WTC11 (cell line): Measurements from ENCODE around the gene MAST4. TPM values are rescaled to one million over a fixed set of nuclear protein-coding genes. Genes with fewer than 3 reads are reported as not detected.

ENCODE experiments used
- ATAC-seq: fragments of 200-7000 bp; cut with Tn5 transposase; 2 replicates; pipeline ENCODE4 v1.10.0; 2021; ENCODE audit warnings: mild to moderate bottlenecking, moderate library complexity
- CTCF ChIA-PET: fragments of 300-600 bp; sonication (Branson Sonifier 250); formaldehyde crosslinking; loops from one replicate; lab custom pipeline; 2021; ENCODE audit warnings: antibody characterized with exemption; lab: Charles Lee
- POLR2A ChIA-PET: fragments of 350-600 bp; sonication (Branson Sonifier 250); formaldehyde crosslinking; loops from one replicate; lab custom pipeline; 2021; ENCODE audit warnings: antibody characterized with exemption; lab: Charles Lee
- DNase-seq: peaks from one replicate; pipeline ENCODE4 v3.0.0; 2021; ENCODE audit warnings: low spot score
- H3K27ac Mint-ChIP-seq: 2 replicates; pipeline ENCODE4 v1.8.0; 2021; ENCODE audit warnings: mixed read lengths
- H3K27me3 Mint-ChIP-seq: 2 replicates; pipeline ENCODE4 v1.8.0; 2021; ENCODE audit warnings: low read depth, mild to moderate bottlenecking, moderate library complexity, mixed read lengths
- H3K36me3 Mint-ChIP-seq: 2 replicates; pipeline ENCODE4 v1.8.0; 2021; ENCODE audit warnings: mixed read lengths
- H3K4me1 Mint-ChIP-seq: 2 replicates; pipeline ENCODE4 v1.8.0; 2022; ENCODE audit warnings: mixed read lengths
- H3K4me3 Mint-ChIP-seq: 2 replicates; pipeline ENCODE4 v1.8.0; 2021; ENCODE audit warnings: mild to moderate bottlenecking, moderate library complexity, mixed read lengths
- H3K9me3 Mint-ChIP-seq: 2 replicates; pipeline ENCODE4 v1.8.0; 2021; ENCODE audit warnings: mixed read lengths
- CREB1 ChIP-seq: sonication (generic); formaldehyde crosslinking; IDR thresholded peaks from 2 replicates; pipeline ENCODE4 v1.8.0; 2023; ENCODE audit warnings: mild to moderate bottlenecking, missing genetic modification reagents
- ELF4 ChIP-seq: sonication (generic); formaldehyde crosslinking; IDR thresholded peaks from 2 replicates; pipeline ENCODE4 v1.8.1; 2022; ENCODE audit warnings: low read depth, mild to moderate bottlenecking, moderate library complexity, missing genetic modification reagents
- ETV6 ChIP-seq: sonication (generic); formaldehyde crosslinking; IDR thresholded peaks from 2 replicates; pipeline ENCODE4 v1.8.1; 2022; ENCODE audit warnings: mild to moderate bottlenecking, missing genetic modification reagents
- FOXP1 ChIP-seq: sonication (generic); formaldehyde crosslinking; IDR thresholded peaks from 2 replicates; pipeline ENCODE4 v1.8.0; 2022; ENCODE audit warnings: missing genetic modification reagents, mild to moderate bottlenecking, moderate library complexity, borderline replicate concordance
- GTF2I ChIP-seq: fragments of 250-450 bp; sonication (Bioruptor Pico); conservative IDR thresholded peaks from 2 replicates; pipeline ENCODE4 v1.4.0; 2021; ENCODE audit warnings: mild to moderate bottlenecking
- HMGA2 ChIP-seq: fragments of 250-450 bp; sonication (Bioruptor Pico); IDR thresholded peaks from 2 replicates; pipeline ENCODE4 v1.4.0; 2021; ENCODE audit warnings: mild to moderate bottlenecking, moderate library complexity
- KAT7 ChIP-seq: sonication (generic); formaldehyde crosslinking; IDR thresholded peaks from 2 replicates; pipeline ENCODE4 v1.8.1; 2023; ENCODE audit warnings: missing genetic modification reagents, mild to moderate bottlenecking, borderline replicate concordance
- SMAD3 ChIP-seq: sonication (generic); formaldehyde crosslinking; IDR thresholded peaks from 2 replicates; pipeline ENCODE4 v1.8.0; 2022; ENCODE audit warnings: missing genetic modification reagents, mild to moderate bottlenecking, borderline replicate concordance
- SP1 ChIP-seq: sonication (generic); formaldehyde crosslinking; conservative IDR thresholded peaks from 2 replicates; pipeline ENCODE4 v1.8.1; 2022; ENCODE audit warnings: missing genetic modification reagents
- ZNF317 ChIP-seq: sonication (generic); formaldehyde crosslinking; IDR thresholded peaks from 2 replicates; pipeline ENCODE4 v1.8.1; 2023; ENCODE audit warnings: low read depth, mild to moderate bottlenecking, moderate library complexity, missing genetic modification reagents, borderline replicate concordance
- ZNF416 ChIP-seq: fragments of 250-450 bp; sonication (Bioruptor Pico); IDR thresholded peaks from 2 replicates; pipeline ENCODE4 v1.9.0; 2021; ENCODE audit warnings: mild to moderate bottlenecking, inconsistent platforms
- ZNF671 ChIP-seq: fragments of 250-450 bp; sonication (Bioruptor Pico); IDR thresholded peaks from 2 replicates; pipeline ENCODE4 v1.8.0; 2021; ENCODE audit warnings: mild to moderate bottlenecking
- total RNA-seq: library from RNA; stranded (reverse); gene quantifications from 3 replicates; pipeline ENCODE4 v1.2.3, GENCODE V29; 2021
- TF ChIP-seq, protein P1 (sequence below): fragments of 250-450 bp; sonication (Bioruptor Pico); IDR thresholded peaks from 2 replicates; pipeline ENCODE4 v1.9.0; 2021; ENCODE audit warnings: mild to moderate bottlenecking, borderline replicate concordance
- TF ChIP-seq, protein P2 (sequence below): sonication (generic); formaldehyde crosslinking; IDR thresholded peaks from 2 replicates; pipeline ENCODE4 v1.8.1; 2022; ENCODE audit warnings: mild to moderate bottlenecking, missing genetic modification reagents, moderate library complexity, borderline replicate concordance
- TF ChIP-seq, protein P3 (sequence below): fragments of 250-450 bp; sonication (Bioruptor Pico); IDR thresholded peaks from 2 replicates; pipeline ENCODE4 v1.9.0; 2021; ENCODE audit warnings: mild to moderate bottlenecking
- TF ChIP-seq, protein P4 (sequence below): sonication (generic); formaldehyde crosslinking; IDR thresholded peaks from 2 replicates; pipeline ENCODE4 v1.8.0; 2023; ENCODE audit warnings: missing genetic modification reagents

MAST4 gene
- total RNA-seq, 1 experiment from 2014 or later, result 8.0 TPM

DNA sequence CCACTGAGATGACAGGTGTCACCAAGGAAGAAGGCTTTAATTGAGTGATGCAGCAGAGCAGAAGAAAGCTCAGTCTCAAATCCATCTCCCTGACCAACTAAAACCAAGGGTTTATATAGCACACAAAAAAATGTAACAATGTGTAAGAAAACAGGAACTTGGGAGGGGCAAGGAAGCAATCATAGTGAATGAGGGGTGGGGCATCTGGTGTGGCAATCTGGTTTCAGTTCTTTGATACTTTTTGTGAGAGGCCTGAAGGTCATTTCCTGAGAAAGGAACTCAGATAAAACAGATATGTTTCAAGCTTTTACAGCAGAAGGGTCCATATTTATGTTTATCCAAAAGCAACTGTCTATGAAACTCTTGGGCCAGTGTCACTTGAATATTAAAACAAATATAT lies 580.7 kb downstream of the MAST4 start (continued):
- TF ChIP-seq, protein P1, sequence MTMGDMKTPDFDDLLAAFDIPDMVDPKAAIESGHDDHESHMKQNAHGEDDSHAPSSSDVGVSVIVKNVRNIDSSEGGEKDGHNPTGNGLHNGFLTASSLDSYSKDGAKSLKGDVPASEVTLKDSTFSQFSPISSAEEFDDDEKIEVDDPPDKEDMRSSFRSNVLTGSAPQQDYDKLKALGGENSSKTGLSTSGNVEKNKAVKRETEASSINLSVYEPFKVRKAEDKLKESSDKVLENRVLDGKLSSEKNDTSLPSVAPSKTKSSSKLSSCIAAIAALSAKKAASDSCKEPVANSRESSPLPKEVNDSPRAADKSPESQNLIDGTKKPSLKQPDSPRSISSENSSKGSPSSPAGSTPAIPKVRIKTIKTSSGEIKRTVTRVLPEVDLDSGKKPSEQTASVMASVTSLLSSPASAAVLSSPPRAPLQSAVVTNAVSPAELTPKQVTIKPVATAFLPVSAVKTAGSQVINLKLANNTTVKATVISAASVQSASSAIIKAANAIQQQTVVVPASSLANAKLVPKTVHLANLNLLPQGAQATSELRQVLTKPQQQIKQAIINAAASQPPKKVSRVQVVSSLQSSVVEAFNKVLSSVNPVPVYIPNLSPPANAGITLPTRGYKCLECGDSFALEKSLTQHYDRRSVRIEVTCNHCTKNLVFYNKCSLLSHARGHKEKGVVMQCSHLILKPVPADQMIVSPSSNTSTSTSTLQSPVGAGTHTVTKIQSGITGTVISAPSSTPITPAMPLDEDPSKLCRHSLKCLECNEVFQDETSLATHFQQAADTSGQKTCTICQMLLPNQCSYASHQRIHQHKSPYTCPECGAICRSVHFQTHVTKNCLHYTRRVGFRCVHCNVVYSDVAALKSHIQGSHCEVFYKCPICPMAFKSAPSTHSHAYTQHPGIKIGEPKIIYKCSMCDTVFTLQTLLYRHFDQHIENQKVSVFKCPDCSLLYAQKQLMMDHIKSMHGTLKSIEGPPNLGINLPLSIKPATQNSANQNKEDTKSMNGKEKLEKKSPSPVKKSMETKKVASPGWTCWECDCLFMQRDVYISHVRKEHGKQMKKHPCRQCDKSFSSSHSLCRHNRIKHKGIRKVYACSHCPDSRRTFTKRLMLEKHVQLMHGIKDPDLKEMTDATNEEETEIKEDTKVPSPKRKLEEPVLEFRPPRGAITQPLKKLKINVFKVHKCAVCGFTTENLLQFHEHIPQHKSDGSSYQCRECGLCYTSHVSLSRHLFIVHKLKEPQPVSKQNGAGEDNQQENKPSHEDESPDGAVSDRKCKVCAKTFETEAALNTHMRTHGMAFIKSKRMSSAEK (CRISPR knock-in tag), result no peak
- TF ChIP-seq HMGA2 (CRISPR knock-in tag) (no peak), FOXP1 (CRISPR knock-in tag) (no peak), ZNF317 (CRISPR knock-in tag) (no peak), SMAD3 (CRISPR knock-in tag) (no peak), ZNF671 (CRISPR knock-in tag) (no peak), ELF4 (CRISPR knock-in tag) (no peak)
- TF ChIP-seq, protein P2, sequence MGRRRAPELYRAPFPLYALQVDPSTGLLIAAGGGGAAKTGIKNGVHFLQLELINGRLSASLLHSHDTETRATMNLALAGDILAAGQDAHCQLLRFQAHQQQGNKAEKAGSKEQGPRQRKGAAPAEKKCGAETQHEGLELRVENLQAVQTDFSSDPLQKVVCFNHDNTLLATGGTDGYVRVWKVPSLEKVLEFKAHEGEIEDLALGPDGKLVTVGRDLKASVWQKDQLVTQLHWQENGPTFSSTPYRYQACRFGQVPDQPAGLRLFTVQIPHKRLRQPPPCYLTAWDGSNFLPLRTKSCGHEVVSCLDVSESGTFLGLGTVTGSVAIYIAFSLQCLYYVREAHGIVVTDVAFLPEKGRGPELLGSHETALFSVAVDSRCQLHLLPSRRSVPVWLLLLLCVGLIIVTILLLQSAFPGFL (CRISPR knock-in tag), result no peak
- TF ChIP-seq, protein P3, sequence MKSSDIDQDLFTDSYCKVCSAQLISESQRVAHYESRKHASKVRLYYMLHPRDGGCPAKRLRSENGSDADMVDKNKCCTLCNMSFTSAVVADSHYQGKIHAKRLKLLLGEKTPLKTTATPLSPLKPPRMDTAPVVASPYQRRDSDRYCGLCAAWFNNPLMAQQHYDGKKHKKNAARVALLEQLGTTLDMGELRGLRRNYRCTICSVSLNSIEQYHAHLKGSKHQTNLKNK (CRISPR knock-in tag), result no peak

DNA sequence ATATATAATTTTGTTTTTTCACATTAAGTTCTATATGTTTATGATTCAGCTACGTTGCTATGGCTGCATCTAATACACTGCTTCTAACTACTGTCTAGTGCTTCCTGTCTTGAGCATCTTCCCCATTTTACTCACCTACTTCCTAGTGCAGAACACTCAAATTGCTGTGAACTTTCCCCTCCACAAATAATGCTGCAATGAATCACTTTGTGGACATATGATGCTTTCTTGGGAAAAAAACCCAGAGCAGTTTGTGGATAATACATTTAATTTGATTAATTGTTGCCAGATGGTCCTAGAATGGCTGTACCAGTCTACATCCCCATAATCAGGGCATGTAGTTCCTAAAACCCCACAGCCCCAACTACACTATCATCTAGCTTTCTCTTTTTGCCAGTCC lies 581.9 kb downstream of the MAST4 start:
- POLR2A ChIA-PET, result no interaction called here
- peaks cover 16% of the 10 kb centered on the region for H3K9me3 Mint-ChIP-seq
- ATAC-seq (no peak), DNase-seq (no peak)
- H3K27ac Mint-ChIP-seq, result no peak overlapping the region
- H3K36me3 Mint-ChIP-seq, result peaks cover 10% of the 10 kb centered on the region
- peaks cover 3% of the 10 kb centered on the region for H3K27me3 Mint-ChIP-seq
- TF ChIP-seq CREB1 (CRISPR knock-in tag), result no peak
- TF ChIP-seq ZNF416 (CRISPR knock-in tag), result no peak
- no peak for TF ChIP-seq KAT7
- TF ChIP-seq, all 79 proteins: peak for 0
- Mint-ChIP-seq H3K4me1 (peaks cover 24% of the 10 kb centered on the region), H3K4me3 (no peak overlapping the region)
- CTCF ChIA-PET, result no interaction called here

DNA sequence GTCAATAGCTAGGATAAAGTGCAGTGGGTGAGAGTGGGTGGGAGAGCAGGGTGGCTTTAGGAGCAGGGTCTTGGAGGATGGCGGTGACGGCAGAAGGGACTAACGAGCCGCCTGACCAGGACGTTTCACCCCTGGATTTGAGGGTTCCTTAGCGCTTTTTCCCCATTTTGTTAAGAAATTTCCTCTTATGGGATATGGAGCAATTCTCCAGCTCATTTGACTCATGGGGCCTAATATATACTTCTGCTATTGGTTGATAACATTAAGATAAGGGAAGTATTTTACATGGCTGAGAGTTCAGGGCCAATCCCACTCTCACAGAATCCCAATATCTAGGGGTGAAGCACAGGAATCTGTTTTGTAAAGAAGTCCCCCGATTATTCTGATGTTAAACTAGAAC lies 582.8 kb downstream of the MAST4 start:
- Mint-ChIP-seq H3K27me3 (peaks cover 10% of the 10 kb centered on the region), H3K27ac (no peak overlapping the region), H3K36me3 (peaks cover 10% of the 10 kb centered on the region), H3K9me3 (peaks cover 24% of the 10 kb centered on the region), H3K4me1 (peaks cover 27% of the 10 kb centered on the region), H3K4me3 (no peak overlapping the region)
- no peak for TF ChIP-seq ETV6
- DNase-seq (no peak), ATAC-seq (no peak)
- CTCF ChIA-PET, result no interaction called here
- POLR2A ChIA-PET, result no interaction called here

DNA sequence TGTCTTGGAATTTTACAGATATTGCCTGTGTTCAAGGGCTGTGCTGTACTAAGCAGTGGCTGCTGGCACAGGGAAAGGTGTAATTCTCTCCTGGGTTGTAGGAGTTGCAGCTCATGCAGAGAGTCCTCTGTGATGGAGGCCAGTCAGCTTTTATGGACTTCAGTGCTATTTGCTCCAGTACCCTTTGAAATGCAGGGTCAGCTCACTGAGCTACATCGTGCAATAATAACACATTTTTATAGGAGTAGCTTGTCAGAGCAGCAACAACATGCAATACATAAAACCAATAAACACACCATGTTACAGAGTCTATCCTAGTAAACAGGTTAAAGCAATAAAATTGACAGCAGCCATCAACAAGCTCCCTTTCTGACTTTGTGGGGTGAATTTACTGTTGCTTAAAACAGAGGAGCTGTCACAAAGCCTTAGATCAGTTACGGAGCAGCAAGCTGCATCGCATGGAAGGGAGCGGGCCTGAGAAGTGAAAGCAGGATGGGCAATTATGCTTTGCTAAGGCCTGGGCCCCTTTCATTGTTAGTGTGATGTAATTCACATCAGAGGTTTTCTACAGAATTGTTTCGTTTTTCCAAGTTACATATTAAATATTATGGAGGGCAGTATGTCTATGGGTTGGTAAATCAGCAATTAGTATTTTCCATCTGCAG lies 583.6 kb downstream of the MAST4 start:
- Mint-ChIP-seq H3K27ac (no peak overlapping the region), H3K9me3 (peaks cover 24% of the 10 kb centered on the region), H3K4me1 (peaks cover 27% of the 10 kb centered on the region), H3K27me3 (peaks cover 10% of the 10 kb centered on the region), H3K36me3 (peaks cover 10% of the 10 kb centered on the region), H3K4me3 (no peak overlapping the region)
- CTCF ChIA-PET, result interaction anchor here (1.0 kb wide), 1 partner anchor 14 kb away, joined by 5 read pairs; no protein-coding TSS in a partner anchor
- no peak for ATAC-seq
- no peak for DNase-seq
- POLR2A ChIA-PET, result no interaction called here
- TF ChIP-seq SP1 (CRISPR knock-in tag) (no peak), GTF2I (CRISPR knock-in tag) (no peak)
- TF ChIP-seq, protein P2 (CRISPR knock-in tag), result no peak
- TF ChIP-seq, protein P4, sequence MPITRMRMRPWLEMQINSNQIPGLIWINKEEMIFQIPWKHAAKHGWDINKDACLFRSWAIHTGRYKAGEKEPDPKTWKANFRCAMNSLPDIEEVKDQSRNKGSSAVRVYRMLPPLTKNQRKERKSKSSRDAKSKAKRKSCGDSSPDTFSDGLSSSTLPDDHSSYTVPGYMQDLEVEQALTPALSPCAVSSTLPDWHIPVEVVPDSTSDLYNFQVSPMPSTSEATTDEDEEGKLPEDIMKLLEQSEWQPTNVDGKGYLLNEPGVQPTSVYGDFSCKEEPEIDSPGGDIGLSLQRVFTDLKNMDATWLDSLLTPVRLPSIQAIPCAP (CRISPR knock-in tag), result no peak
- TF ChIP-seq, protein P1 (CRISPR knock-in tag), result no peak
